Measurements from ENCODE around the gene VSNL1.

DNA sequence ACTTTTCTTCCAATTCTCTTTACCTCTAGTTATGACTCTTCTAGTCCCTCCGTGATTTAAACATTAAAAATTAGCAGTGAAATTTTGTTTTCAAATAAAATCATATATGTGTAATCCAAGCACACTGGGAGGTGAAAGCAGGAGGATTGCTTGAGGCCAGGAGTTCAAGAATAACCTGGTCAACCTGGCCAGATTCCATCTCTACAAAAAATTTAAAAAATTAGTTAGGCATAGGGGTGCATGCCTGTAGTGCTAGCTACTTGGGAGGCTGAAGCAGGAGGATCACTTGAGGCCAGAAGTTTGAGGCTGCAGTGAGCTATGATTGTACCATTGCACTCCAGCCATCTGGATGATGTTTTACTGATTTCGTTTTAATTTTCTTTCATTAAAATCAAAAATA, 7.0 kb upstream of the VSNL1 start:
- TF ChIP-seq, protein P1, sequence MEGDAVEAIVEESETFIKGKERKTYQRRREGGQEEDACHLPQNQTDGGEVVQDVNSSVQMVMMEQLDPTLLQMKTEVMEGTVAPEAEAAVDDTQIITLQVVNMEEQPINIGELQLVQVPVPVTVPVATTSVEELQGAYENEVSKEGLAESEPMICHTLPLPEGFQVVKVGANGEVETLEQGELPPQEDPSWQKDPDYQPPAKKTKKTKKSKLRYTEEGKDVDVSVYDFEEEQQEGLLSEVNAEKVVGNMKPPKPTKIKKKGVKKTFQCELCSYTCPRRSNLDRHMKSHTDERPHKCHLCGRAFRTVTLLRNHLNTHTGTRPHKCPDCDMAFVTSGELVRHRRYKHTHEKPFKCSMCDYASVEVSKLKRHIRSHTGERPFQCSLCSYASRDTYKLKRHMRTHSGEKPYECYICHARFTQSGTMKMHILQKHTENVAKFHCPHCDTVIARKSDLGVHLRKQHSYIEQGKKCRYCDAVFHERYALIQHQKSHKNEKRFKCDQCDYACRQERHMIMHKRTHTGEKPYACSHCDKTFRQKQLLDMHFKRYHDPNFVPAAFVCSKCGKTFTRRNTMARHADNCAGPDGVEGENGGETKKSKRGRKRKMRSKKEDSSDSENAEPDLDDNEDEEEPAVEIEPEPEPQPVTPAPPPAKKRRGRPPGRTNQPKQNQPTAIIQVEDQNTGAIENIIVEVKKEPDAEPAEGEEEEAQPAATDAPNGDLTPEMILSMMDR (conservative IDR thresholded peaks at IDR 0.05), result no peak
- TF ChIP-seq ZFX (IDR thresholded peaks at IDR 0.05), result no peak

All from C4-2B (cell line).